Uterus (tissue), 2 donors: Measurements from ENCODE around the gene ANKH.

ENCODE experiments used
- CTCF ChIP-seq, 4 experiments: fragments of 200-600 bp in 2 of 4; fragments of 450-650 bp in 2 of 4; sonication (generic) in 2 of 4; IDR thresholded peaks; one replicate each; pipeline ENCODE4 v1.5.1; 2016 to 2019; ENCODE audit warnings: antibody characterized with exemption in 4 of 4, mild to moderate bottlenecking in 2 of 4, moderate library complexity in 1 of 4
- POLR2A ChIP-seq, 2 donors: fragments of 450-650 bp; IDR thresholded peaks; one replicate each; pipeline ENCODE4 v1.6.1; 2016; ENCODE audit warnings: antibody characterized with exemption in 2 of 2, mild to moderate bottlenecking in 1 of 2, moderate library complexity in 1 of 2

- TF ChIP-seq CTCF (IDR thresholded peaks at IDR 0.05), result no peak
- TF ChIP-seq POLR2A (IDR thresholded peaks at IDR 0.05), result no peak
Measured at GRCh38 chr5:14734396-14734795, 137.2 kb downstream of the ANKH start.
